Activated CD8-positive, alpha-beta T cell treated with anti-CD3 and anti-CD28 coated beads for 36 hours (primary cell): ENCODE data around the gene CRYGN. TPM values are rescaled to one million over a fixed set of nuclear protein-coding genes. Genes with fewer than 3 reads are reported as not detected.

Source experiments
- ATAC-seq: fragments of 200-7000 bp; cut with Tn5 transposase; one replicate; pipeline ENCODE4 v1.10.0; 2021; ENCODE audit warnings: mild to moderate bottlenecking, moderate library complexity
- CTCF ChIA-PET: fragments of 350-600 bp; sonication (Branson Sonifier 250); formaldehyde crosslinking; loops from one replicate; lab custom pipeline; 2021; ENCODE audit warnings: antibody characterized with exemption; lab: Charles Lee
- POLR2A ChIA-PET: fragments of 350-600 bp; sonication (Branson Sonifier 250); formaldehyde crosslinking; loops from one replicate; lab custom pipeline; 2021; ENCODE audit warnings: antibody characterized with exemption; lab: Charles Lee
- DNase-seq: peaks from one replicate; pipeline ENCODE4 v3.0.0-alpha.2; 2020
- H3K27ac Mint-ChIP-seq: one replicate; pipeline ENCODE4 v1.8.0; 2021; ENCODE audit warnings: mild to moderate bottlenecking, mixed read lengths
- H3K27me3 Mint-ChIP-seq: one replicate; pipeline ENCODE4 v1.8.0; 2021; ENCODE audit warnings: mixed read lengths
- H3K36me3 Mint-ChIP-seq: one replicate; pipeline ENCODE4 v1.8.0; 2021; ENCODE audit warnings: low read depth, mixed read lengths
- H3K4me1 Mint-ChIP-seq: one replicate; pipeline ENCODE4 v1.8.0; 2021; ENCODE audit warnings: low read depth, mixed read lengths
- H3K4me3 Mint-ChIP-seq: one replicate; pipeline ENCODE4 v1.8.0; 2021; ENCODE audit warnings: mild to moderate bottlenecking, moderate library complexity, mixed read lengths
- H3K9me3 Mint-ChIP-seq: one replicate; pipeline ENCODE4 v1.8.0; 2021; ENCODE audit warnings: mixed read lengths
- CTCF ChIP-seq: fragments of 200-600 bp; IDR thresholded peaks from one replicate; pipeline ENCODE4 v1.8.0; 2022; ENCODE audit warnings: antibody characterized with exemption, mild to moderate bottlenecking
- intact Hi-C: fragments of 100-400 bp; cut with micrococcal nuclease; formaldehyde crosslinking; loops from one replicate; pipeline ENCODE4 v1.10.0; 2022
- total RNA-seq, 2 experiments: library from RNA; stranded (reverse); gene quantifications; one replicate each; pipeline ENCODE4 v1.2.3, GENCODE V29; 2021

CRYGN gene
- total RNA-seq, 2 experiments from 2014 or later = 0.16 to 0.90 TPM

GRCh38 chr7:151395036-151395367, 44.9 kb downstream of the CRYGN start:
- POLR2A ChIA-PET = interaction anchor here (0.5 kb wide), 1 partner anchor 1529 kb away, joined by 3 read pairs; no protein-coding TSS in a partner anchor
- no peak for ATAC-seq
- intact Hi-C loops = no loop called here
- H3K27ac Mint-ChIP-seq = no peak overlapping the region
- CTCF ChIA-PET = no interaction called here
- no peak for TF ChIP-seq CTCF
- peaks cover 9% of the 10 kb centered on the region for H3K4me1 Mint-ChIP-seq
- DNase-seq = no peak
- H3K9me3 Mint-ChIP-seq = peaks cover 4% of the 10 kb centered on the region
- H3K27me3 Mint-ChIP-seq = no peaks in the 10 kb centered on the region
- H3K36me3 Mint-ChIP-seq = no peaks in the 10 kb centered on the region
- no peak overlapping the region for H3K4me3 Mint-ChIP-seq

- no peak overlapping the region for H3K27ac Mint-ChIP-seq
- ATAC-seq (no peak), DNase-seq (no peak)
- TF ChIP-seq CTCF = no peak
- peaks cover 9% of the 10 kb centered on the region for H3K4me1 Mint-ChIP-seq
- no peaks in the 10 kb centered on the region for H3K36me3 Mint-ChIP-seq
- no peak overlapping the region for H3K4me3 Mint-ChIP-seq
- POLR2A ChIA-PET = interaction anchor here (0.5 kb wide), 1 partner anchor 1529 kb away, joined by 3 read pairs; no protein-coding TSS in a partner anchor
- intact Hi-C loops = no loop called here
- no peaks in the 10 kb centered on the region for H3K27me3 Mint-ChIP-seq
- peaks cover 4% of the 10 kb centered on the region for H3K9me3 Mint-ChIP-seq
- CTCF ChIA-PET = interaction anchor here (0.7 kb wide), 1 partner anchor 14 kb away, joined by 3 read pairs; no protein-coding TSS in a partner anchor
Observed at GRCh38 chr7:151394076-151395035, 45.6 kb downstream of the CRYGN start.

GRCh38 chr7:151393031-151393977, 46.6 kb downstream of the CRYGN start:
- POLR2A ChIA-PET = no interaction called here
- CTCF ChIA-PET = interaction anchor here (0.7 kb wide), 1 partner anchor 13 kb away, joined by 3 read pairs; no protein-coding TSS in a partner anchor
- no peak for TF ChIP-seq CTCF
- DNase-seq (no peak), ATAC-seq (no peak)
- no peak overlapping the region for H3K4me3 Mint-ChIP-seq
- peaks cover 9% of the 10 kb centered on the region for H3K4me1 Mint-ChIP-seq
- intact Hi-C loops = no loop called here
- H3K27ac Mint-ChIP-seq = no peak overlapping the region
- no peaks in the 10 kb centered on the region for H3K36me3 Mint-ChIP-seq
- peaks cover 4% of the 10 kb centered on the region for H3K9me3 Mint-ChIP-seq
- no peaks in the 10 kb centered on the region for H3K27me3 Mint-ChIP-seq

GRCh38 chr7:151392426-151392825, 47.5 kb downstream of the CRYGN start:
- Mint-ChIP-seq H3K4me1 (peaks cover 5% of the 10 kb centered on the region), H3K9me3 (no peaks in the 10 kb centered on the region), H3K36me3 (no peaks in the 10 kb centered on the region), H3K4me3 (no peak overlapping the region), H3K27me3 (no peaks in the 10 kb centered on the region), H3K27ac (no peak overlapping the region)
- intact Hi-C loops = no loop called here
- no peak for DNase-seq
- ATAC-seq = no peak
- POLR2A ChIA-PET = no interaction called here
- CTCF ChIA-PET = no interaction called here
- TF ChIP-seq CTCF = no peak
